HG03060 (cell line): ENCODE data around the gene NCKAP5.
"Not testable (repeated sequence)": the region's sequence is repeated elsewhere in the genome, so short reads cannot be mapped to it uniquely, and the experiment has no call there.

Experiments
- ATAC-seq: cut with Tn5 transposase; IDR thresholded peaks from one replicate; pipeline ENCODE4 v1.9.1; 2021; ENCODE audit warnings: low read depth, moderate number of reproducible peaks; ENCODE audit not compliant: unreplicated experiment

NCKAP5 gene

GRCh38 chr2:132876745-132877391 lies 691.4 kb downstream of the NCKAP5 start:
- no peak for ATAC-seq

DNA sequence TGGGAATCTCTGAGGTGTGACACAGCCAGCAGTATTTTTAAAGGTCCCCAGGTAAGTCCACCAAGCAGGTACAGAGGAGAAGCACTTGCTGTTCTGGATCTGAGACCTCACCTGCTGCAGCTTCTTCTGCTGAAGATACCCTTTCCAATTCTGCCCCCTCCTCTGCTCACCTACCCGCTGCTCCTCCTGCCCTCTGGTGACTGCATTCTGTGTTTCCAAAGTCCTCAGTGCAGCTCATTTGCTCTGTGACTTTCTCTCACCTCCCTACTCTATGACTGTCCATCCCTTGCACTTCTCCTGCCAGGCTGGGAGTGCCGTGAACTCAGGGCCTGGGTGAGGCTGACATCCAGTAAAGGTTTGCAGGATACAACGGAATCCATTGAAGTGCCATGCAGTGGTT lies 693.1 kb downstream of the NCKAP5 start:
- no peak for ATAC-seq

- ATAC-seq, result no peak
Measured at GRCh38 chr2:132873738-132874137, 694.5 kb downstream of the NCKAP5 start.

DNA sequence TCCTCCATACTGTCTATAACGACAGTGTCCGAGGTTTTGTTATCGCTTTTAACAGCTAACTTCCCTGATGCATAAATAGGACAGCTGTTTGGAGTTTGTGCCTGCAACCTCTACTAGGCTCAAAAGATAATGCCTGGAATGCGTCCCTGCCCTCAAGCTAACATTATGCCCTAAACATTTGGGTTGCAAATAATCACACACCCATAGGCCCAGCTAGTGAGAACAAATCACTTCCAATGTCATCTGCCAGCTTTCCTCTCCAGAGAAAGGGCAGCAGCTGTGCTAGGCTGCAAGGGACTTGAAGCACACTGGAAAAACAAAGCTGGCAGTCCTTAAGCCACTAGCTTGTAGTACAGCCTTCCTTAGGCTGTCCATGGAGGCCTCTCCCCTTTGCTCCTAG lies 696.4 kb downstream of the NCKAP5 start:
- ATAC-seq, result no peak

DNA sequence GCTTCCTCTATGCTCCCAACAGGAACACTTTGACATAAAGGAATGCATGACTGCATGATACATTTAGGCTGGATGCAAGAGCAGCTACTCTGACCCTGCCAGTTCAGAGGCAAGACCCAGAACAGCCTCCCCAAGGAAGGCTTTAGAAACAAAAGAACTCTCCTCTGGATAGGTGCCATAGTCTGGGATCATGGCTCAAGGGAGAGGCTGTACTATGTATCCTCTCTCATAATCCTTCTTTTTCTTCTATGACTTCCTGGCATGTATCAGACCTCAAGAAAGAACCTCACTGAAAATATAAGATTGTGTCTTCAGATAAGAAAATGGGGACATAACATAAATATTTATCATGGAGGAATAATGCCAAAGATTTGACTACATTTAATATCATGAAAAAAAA lies 704.3 kb downstream of the NCKAP5 start:
- no peak for ATAC-seq

DNA sequence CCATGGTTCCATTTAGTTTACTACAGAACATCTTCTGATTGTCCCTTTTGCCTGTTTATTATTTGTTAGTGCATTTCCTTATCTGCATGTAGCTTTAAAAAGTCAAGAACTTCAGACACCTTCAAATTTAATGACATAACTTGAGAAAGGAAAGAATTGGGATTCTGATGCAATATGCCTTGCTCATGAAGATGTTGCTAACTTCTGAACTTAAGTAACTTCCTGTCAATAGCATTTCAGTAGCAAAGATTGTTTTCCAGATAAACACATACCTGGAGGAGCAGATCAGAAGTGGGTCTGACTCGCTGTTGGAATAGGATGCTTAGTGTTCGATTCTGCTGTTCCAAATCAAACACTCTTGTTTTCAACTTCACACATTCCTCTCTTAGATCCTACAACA lies 708.0 kb downstream of the NCKAP5 start:
- no peak for ATAC-seq

GRCh38 chr2:132859590-132859989 lies 708.7 kb downstream of the NCKAP5 start:
- no peak for ATAC-seq

DNA sequence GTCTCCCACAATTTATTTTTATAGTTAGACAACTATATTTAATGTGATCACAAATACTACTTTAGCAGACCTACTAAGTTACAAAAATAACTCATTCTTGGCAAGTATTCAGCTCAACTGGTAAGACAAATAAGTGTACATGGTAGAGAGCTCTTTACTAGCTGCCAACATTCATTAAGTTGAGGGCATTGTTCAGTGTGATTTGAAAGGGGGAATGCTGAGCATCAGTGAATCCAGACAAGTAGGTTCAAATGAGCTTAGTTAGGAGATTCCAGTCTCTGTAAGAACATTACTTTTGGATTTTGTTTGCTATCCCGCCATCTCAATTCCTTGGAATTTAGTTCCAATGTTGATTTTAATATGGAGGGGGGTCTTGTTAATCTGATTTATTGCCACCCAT lies 710.9 kb downstream of the NCKAP5 start:
- ATAC-seq, result no peak

DNA sequence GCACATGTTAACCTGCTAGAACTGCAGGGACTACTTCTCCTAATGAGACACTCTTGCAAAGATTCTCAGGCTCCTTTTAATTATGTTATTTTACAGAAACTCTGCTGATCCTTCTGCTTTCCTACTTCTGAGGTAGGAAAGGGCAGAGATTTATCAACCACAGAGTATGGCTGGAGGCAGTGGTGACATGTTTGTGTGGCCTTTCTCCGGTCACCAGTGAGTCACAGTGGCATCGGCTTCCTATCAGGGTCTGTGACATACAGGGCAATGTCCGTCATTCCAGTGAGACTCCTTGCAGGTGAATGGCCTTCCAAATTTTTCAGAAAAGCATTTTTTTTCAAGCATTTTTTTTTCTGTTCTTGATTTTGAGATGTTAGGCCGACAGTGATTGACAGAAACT lies 717.6 kb downstream of the NCKAP5 start:
- no peak for ATAC-seq

DNA sequence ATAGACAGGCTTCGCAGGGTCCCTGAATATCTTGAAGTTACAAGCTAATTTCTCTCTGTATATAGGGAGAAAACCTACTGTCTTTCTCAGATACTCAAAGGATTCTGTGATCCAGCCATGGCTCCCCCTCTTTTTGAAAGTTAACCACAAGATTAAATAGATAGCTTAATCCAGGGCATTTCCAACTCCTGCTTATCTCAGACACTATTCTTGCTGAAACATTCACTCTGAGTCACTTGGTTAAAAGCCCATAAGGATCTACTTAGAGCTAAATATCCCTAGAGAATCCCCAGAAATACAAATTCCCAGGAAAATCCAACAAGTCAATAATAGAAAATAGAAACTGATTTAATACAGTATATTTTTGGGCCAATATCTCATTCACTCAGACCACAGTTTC lies 719.1 kb downstream of the NCKAP5 start:
- ATAC-seq, result no peak

DNA sequence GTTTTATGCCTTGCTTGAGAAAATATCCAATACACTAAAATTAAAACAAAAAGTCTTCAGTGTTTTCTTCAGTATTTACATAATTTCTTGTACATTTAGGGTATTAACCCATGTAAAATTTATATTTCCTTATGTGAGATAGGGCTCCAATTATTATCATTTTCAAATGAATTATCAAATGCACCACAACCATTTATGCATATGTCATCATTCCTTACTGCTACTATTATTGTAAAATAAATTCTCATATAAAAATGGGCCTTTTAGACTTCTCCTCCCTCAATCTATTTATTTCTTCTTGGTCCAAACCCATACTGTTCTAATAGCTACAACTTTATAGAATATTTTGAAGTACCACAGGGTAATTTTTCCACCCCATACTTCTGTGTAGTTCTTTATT lies 722.9 kb downstream of the NCKAP5 start:
- ATAC-seq, result no peak

GRCh38 chr2:132844585-132844984 lies 723.7 kb downstream of the NCKAP5 start:
- no peak for ATAC-seq

GRCh38 chr2:132837769-132838168 lies 730.5 kb downstream of the NCKAP5 start:
- ATAC-seq, result no peak

DNA sequence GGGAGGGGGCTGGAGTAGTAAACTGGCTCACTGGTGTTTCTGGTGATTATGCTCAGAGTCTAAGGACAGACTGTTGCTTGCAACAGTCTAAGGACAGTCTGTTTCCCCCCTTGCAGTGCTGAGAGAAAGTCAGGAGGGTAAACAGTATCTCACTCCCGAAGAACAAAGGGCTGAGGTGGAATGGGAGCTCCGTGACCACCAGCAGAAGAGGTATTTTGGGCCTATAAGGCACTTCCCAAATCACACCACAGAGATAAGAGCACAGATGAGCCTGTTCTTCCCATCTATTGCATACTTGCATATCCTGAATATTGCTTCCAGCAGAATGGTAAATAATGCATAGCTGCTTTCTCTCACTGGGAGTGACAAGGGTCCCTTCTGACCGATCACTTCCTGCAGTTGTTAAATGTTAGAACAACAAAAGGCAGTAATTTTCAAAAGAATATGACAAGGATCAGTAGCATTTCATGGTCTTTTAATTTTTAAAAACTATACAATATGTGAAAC lies 737.9 kb downstream of the NCKAP5 start:
- ATAC-seq, result no peak

DNA sequence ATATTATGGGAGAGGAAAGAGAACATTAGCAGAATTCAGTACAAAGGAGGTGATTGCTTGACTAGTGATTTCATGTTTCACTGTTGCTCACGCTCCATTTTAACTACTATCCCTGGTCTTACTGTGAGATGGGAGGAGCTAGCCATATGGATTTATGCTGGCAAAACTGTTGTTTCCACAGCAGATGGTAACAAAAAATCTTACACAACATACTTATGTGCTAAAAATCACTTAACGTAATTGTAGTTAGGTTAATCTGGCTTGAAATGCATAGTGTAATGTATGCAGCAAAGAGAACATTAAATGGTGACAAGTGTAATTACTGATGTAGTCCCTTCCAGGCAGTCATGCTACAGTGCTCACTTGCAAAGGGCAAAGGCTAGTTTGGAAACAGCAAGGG lies 742.7 kb downstream of the NCKAP5 start:
- ATAC-seq, result no peak

DNA sequence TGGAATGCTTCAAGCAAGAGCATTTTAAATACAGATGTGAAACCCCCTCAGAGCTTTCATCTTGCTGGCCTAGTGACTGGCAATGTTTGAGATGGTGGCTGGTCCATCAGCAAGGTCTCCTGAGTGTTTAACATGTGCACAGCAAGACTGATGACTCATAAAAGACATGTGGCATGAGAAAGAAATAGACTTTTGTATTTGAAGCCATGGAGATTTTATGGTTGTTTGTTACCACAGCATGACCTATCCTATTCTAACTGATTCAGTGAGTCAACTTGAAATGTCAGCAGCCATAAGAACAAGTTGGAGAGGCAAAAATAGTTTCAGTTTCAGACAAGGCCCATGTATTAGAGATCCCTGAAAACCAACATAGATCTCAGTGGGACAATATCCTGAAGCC lies 743.5 kb downstream of the NCKAP5 start:
- no peak for ATAC-seq

DNA sequence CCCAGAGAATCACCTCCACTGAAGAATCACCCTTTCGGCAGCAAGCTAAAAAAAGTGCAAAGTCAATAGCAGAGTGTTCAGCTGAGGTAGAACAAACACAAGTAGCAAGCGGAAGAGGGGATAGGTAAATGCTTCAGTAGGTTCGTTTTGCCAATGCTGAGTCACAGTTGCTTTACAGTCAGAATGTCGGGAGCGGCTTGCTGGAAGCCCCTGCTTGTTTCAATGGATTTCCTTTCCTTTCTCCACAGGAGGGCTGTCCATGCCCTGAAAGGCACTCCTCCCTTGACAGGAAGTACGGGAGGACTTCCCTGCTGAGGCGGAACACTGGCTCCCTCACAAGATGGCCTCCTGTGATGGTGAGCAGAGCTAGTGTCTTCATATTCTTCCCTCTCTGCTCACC lies 752.0 kb downstream of the NCKAP5 start:
- no peak for ATAC-seq

- ATAC-seq, result no peak
Measured at GRCh38 chr2:132815516-132815915, 752.7 kb downstream of the NCKAP5 start.

GRCh38 chr2:132814651-132815050 lies 753.6 kb downstream of the NCKAP5 start:
- no peak for ATAC-seq

DNA sequence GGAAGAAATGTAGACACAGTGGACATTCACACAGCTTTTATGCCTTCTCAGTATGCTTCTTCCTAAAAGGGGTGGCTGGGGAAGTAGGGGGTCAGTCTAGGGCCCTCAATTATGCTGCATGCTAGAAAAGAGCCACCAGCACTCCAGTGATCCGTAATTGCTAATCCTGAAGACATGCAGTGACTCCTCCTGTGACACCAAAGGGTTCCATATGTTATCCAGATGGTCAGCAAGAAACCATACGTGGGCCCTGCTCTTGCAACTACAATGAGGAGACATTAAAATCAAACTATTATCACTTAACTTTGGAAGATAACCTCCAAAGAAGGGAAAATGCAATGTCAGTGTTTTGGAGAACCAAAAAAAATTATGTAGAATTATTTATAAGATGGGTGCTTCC lies 754.8 kb downstream of the NCKAP5 start:
- no peak for ATAC-seq

DNA sequence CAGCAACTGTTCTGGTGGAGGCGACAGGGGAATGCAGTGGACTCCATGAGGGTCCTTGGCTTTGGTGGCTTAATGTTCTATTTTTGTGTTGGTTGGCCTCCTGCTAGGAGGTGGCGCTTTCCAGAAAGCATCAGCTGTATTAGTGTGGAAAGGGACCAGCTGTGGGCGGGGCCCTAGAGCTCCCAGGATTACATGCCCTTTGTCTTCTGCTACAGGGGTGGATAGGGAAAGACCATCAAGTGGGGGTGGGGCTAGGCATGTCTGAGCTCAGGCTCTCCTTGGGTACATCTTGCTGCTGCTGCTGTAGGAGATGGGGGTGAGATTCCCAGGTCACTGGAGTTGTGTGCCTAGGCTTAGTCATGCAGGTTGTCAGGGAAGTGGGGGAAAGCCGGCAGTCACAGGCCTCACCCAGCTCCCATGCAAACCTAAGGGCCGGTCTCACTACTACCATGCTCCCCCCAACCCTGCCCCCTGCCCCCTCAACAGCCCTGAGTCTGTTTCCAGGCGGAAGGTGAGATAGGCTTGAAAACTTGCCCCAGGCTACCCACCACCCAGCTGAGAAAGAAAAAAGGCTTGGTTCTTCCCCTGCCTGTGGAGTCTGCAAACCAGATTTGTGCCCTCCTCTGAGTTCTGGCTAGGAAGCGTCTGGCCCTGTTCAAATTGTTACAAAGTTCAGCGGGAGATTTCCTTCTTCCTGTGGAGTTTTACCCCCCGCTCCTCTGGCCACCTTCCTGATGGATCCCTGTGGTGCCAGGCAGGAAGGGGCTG lies 756.9 kb downstream of the NCKAP5 start:
- ATAC-seq, result no peak

DNA sequence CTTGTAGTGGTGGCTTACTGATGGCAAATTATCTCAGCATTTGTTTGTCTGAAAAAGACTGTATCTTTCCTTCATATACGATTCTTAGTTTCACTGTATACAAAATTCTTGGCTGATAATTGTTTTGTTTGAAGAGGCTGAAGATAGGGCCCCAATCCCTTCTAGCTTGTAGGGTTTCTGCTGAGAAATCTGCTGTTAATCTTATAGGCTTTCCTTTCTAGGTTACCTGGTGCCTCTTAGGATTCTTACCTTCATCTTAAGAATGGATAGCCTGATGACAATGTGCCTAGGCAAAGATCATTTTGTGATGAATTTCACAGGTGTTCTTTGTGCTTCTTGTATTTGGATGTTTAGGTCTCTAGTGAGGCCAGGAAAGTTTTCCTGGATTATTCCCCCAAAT lies 758.3 kb downstream of the NCKAP5 start:
- not testable (repeated sequence) for ATAC-seq
